ENCODE results near the gene SEH1L. TPM values are rescaled to one million over a fixed set of nuclear protein-coding genes. Genes with fewer than 3 reads are reported as not detected.
A peak's percentile ranks its signal among the peaks of the same experiment; 100 is the strongest.

SEH1L gene
- total and polyA plus RNA-seq, 2 donors (not counting 1 experiment from before 2014, with no cell fraction given): 40.6 to 56.0 TPM

GRCh38 chr18:13011719-13012118, 63.9 kb downstream of the SEH1L start:
- H3K4me1 ChIP-seq (ENCODE audit: control insufficient read depth, extremely low read depth, insufficient read depth, low read length): no peaks in the 10 kb centered on the region
- no peaks in the 10 kb centered on the region for H4K20me1 ChIP-seq (ENCODE audit: control insufficient read depth, extremely low read depth, insufficient read depth, low read length)
- peak in 1 of 2 donors; percentile 4 for DNase-seq (ENCODE audit: low read depth in 2 of 2)
- H3K27ac ChIP-seq (ENCODE audit: insufficient read depth, low read length): no peak overlapping the region
- H3K79me2 ChIP-seq (ENCODE audit: control insufficient read depth, insufficient read depth, low read length): no peaks in the 10 kb centered on the region
- TF ChIP-seq CTCF (conservative IDR thresholded peaks at IDR 0.05 in 1 of 2, IDR thresholded peaks at IDR 0.05 in 1 of 2; ENCODE audit: low read depth in 1 of 2, low read length in 2 of 2) (no peak), EZH2 (IDR thresholded peaks at IDR 0.05; ENCODE audit: low read length, missing control alignments) (no peak)
- no peaks in the 10 kb centered on the region for H3K27me3 ChIP-seq (ENCODE audit: control insufficient read depth, insufficient read depth, low read length)
- H3K9ac ChIP-seq (ENCODE audit: insufficient read depth, low read length): no peak overlapping the region
- H3K4me2 ChIP-seq (ENCODE audit: extremely low read depth, insufficient read depth, low read length): no peak overlapping the region
- H3K9me3 ChIP-seq (ENCODE audit: control insufficient read depth, insufficient read depth, low read depth, low read length): no peaks in the 10 kb centered on the region
- H3K36me3 ChIP-seq (ENCODE audit: control insufficient read depth, insufficient read depth, low read length): peaks cover 3% of the 10 kb centered on the region
- H3K4me3 ChIP-seq (replicated peaks in 1 of 4; ENCODE audit: control extremely low read depth in 1 of 4, insufficient read depth in 1 of 4, low read depth in 3 of 4, low read length in 4 of 4): no peak overlapping the region
- H2AFZ ChIP-seq (ENCODE audit: low read length): no peak overlapping the region

GRCh38 chr18:13014232-13014631, 66.4 kb downstream of the SEH1L start:
- H3K4me2 ChIP-seq (ENCODE audit: extremely low read depth, insufficient read depth, low read length): no peak overlapping the region
- H3K36me3 ChIP-seq (ENCODE audit: control insufficient read depth, insufficient read depth, low read length): peaks cover 3% of the 10 kb centered on the region
- TF ChIP-seq EZH2 (IDR thresholded peaks at IDR 0.05; ENCODE audit: low read length, missing control alignments) (no peak), CTCF (conservative IDR thresholded peaks at IDR 0.05 in 1 of 2, IDR thresholded peaks at IDR 0.05 in 1 of 2; ENCODE audit: low read depth in 1 of 2, low read length in 2 of 2) (no peak)

GRCh38 chr18:13014818-13015217, 67.0 kb downstream of the SEH1L start:
- H3K27me3 ChIP-seq (ENCODE audit: control insufficient read depth, insufficient read depth, low read length): no peaks in the 10 kb centered on the region
- no peak overlapping the region for H3K27ac ChIP-seq (ENCODE audit: insufficient read depth, low read length)
- no peak overlapping the region for H3K4me2 ChIP-seq (ENCODE audit: extremely low read depth, insufficient read depth, low read length)
- H2AFZ ChIP-seq (ENCODE audit: low read length): no peak overlapping the region
- DNase-seq (ENCODE audit: low read depth in 2 of 2): no peak
- no peak for TF ChIP-seq CTCF (conservative IDR thresholded peaks at IDR 0.05 in 1 of 2, IDR thresholded peaks at IDR 0.05 in 1 of 2; ENCODE audit: low read depth in 1 of 2, low read length in 2 of 2)
- no peak for TF ChIP-seq EZH2 (IDR thresholded peaks at IDR 0.05; ENCODE audit: low read length, missing control alignments)
- H4K20me1 ChIP-seq (ENCODE audit: control insufficient read depth, extremely low read depth, insufficient read depth, low read length): no peaks in the 10 kb centered on the region
- peaks cover 3% of the 10 kb centered on the region for H3K36me3 ChIP-seq (ENCODE audit: control insufficient read depth, insufficient read depth, low read length)
- H3K4me3 ChIP-seq (replicated peaks in 1 of 4; ENCODE audit: control extremely low read depth in 1 of 4, insufficient read depth in 1 of 4, low read depth in 3 of 4, low read length in 4 of 4): no peak overlapping the region
- H3K9me3 ChIP-seq (ENCODE audit: control insufficient read depth, insufficient read depth, low read depth, low read length): no peaks in the 10 kb centered on the region
- no peaks in the 10 kb centered on the region for H3K79me2 ChIP-seq (ENCODE audit: control insufficient read depth, insufficient read depth, low read length)
- H3K4me1 ChIP-seq (ENCODE audit: control insufficient read depth, extremely low read depth, insufficient read depth, low read length): no peaks in the 10 kb centered on the region
- H3K9ac ChIP-seq (ENCODE audit: insufficient read depth, low read length): no peak overlapping the region

More at GRCh38 chr18:13014232-13014631, 66.4 kb downstream of the SEH1L start:
- Histone ChIP-seq H3K27ac (ENCODE audit: insufficient read depth, low read length) (no peak overlapping the region), H3K4me1 (ENCODE audit: control insufficient read depth, extremely low read depth, insufficient read depth, low read length) (no peaks in the 10 kb centered on the region), H3K79me2 (ENCODE audit: control insufficient read depth, insufficient read depth, low read length) (no peaks in the 10 kb centered on the region), H3K27me3 (ENCODE audit: control insufficient read depth, insufficient read depth, low read length) (no peaks in the 10 kb centered on the region), H3K9me3 (ENCODE audit: control insufficient read depth, insufficient read depth, low read depth, low read length) (no peaks in the 10 kb centered on the region), H4K20me1 (ENCODE audit: control insufficient read depth, extremely low read depth, insufficient read depth, low read length) (no peaks in the 10 kb centered on the region), H2AFZ (ENCODE audit: low read length) (no peak overlapping the region), H3K4me3 (replicated peaks in 1 of 4; ENCODE audit: control extremely low read depth in 1 of 4, insufficient read depth in 1 of 4, low read depth in 3 of 4, low read length in 4 of 4) (no peak overlapping the region), H3K9ac (ENCODE audit: insufficient read depth, low read length) (no peak overlapping the region)
- DNase-seq (ENCODE audit: low read depth in 2 of 2): no peak

Measured in fibroblast of lung (primary cell).